WERI-Rb-1 (cell line): ENCODE measurements around the gene CHST11.

Experiments used
- DNase-seq: peaks from one replicate; pipeline ENCODE4 v3.0.0-alpha.2; 2020
- H3K27ac ChIP-seq: fragments of 250-450 bp; sonication (Bioruptor Pico); 2 replicates; pipeline ENCODE4 v1.5.1; 2020; ENCODE audit warnings: mild to moderate bottlenecking, moderate library complexity
- H3K27me3 ChIP-seq: fragments of 250-450 bp; sonication (Bioruptor Pico); 2 replicates; pipeline ENCODE4 v1.5.1; 2021; ENCODE audit warnings: mild to moderate bottlenecking, low read depth, moderate library complexity; ENCODE audit not compliant: insufficient read depth, severe bottlenecking
- H3K36me3 ChIP-seq: fragments of 250-450 bp; sonication (Bioruptor Pico); 2 replicates; pipeline ENCODE4 v1.5.1; 2020; ENCODE audit warnings: mild to moderate bottlenecking, moderate library complexity
- H3K4me3 ChIP-seq: 2 replicates; pipeline ENCODE4 v1.5.1; 2011; ENCODE audit warnings: low read depth, mild to moderate bottlenecking, control low read depth, low read length
- H3K9me3 ChIP-seq: fragments of 250-450 bp; sonication (Bioruptor Pico); 2 replicates; pipeline ENCODE4 v1.5.1; 2021; ENCODE audit warnings: mild to moderate bottlenecking, moderate library complexity; ENCODE audit not compliant: severe bottlenecking
- TF ChIP-seq, protein P1 (sequence below): IDR thresholded peaks from 2 replicates; pipeline ENCODE4 v1.5.1; 2011; ENCODE audit warnings: low read depth, mild to moderate bottlenecking, control low read depth, inconsistent platforms, low read length

The CHST11 gene

DNA sequence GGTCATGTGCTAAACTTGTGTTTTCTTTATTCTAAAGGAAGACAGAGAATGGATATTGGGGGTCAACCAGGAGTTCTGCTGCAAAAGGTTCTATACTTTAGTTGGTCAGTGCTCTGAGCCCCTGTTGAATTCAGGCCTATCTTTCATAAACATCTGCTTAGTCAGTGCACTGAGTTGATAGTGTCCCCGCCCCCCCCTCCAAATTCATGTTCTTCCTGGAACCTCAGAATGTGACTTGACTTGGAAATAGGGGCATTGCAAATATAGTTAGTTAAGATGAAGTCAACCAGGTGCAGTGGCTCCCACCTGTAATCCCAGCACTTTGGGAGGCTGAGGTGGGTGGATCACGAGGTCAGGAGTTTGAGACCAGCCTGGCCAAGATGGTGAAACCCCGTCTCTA is 23.3 kb downstream of the CHST11 start:
- no peak overlapping the region for H3K4me3 ChIP-seq
- DNase-seq, result no peak
- TF ChIP-seq, protein P1, sequence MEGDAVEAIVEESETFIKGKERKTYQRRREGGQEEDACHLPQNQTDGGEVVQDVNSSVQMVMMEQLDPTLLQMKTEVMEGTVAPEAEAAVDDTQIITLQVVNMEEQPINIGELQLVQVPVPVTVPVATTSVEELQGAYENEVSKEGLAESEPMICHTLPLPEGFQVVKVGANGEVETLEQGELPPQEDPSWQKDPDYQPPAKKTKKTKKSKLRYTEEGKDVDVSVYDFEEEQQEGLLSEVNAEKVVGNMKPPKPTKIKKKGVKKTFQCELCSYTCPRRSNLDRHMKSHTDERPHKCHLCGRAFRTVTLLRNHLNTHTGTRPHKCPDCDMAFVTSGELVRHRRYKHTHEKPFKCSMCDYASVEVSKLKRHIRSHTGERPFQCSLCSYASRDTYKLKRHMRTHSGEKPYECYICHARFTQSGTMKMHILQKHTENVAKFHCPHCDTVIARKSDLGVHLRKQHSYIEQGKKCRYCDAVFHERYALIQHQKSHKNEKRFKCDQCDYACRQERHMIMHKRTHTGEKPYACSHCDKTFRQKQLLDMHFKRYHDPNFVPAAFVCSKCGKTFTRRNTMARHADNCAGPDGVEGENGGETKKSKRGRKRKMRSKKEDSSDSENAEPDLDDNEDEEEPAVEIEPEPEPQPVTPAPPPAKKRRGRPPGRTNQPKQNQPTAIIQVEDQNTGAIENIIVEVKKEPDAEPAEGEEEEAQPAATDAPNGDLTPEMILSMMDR, result no peak
- H3K27ac ChIP-seq, result no peak overlapping the region
- no peaks in the 10 kb centered on the region for H3K27me3 ChIP-seq
- no peaks in the 10 kb centered on the region for H3K9me3 ChIP-seq
- no peaks in the 10 kb centered on the region for H3K36me3 ChIP-seq

GRCh38 chr12:104480826-104481440 is 24.2 kb downstream of the CHST11 start:
- Histone ChIP-seq H3K27ac (no peak overlapping the region), H3K4me3 (no peak overlapping the region), H3K9me3 (no peaks in the 10 kb centered on the region), H3K27me3 (no peaks in the 10 kb centered on the region), H3K36me3 (no peaks in the 10 kb centered on the region)
- no peak for DNase-seq
- TF ChIP-seq, protein P1, result no peak

DNA sequence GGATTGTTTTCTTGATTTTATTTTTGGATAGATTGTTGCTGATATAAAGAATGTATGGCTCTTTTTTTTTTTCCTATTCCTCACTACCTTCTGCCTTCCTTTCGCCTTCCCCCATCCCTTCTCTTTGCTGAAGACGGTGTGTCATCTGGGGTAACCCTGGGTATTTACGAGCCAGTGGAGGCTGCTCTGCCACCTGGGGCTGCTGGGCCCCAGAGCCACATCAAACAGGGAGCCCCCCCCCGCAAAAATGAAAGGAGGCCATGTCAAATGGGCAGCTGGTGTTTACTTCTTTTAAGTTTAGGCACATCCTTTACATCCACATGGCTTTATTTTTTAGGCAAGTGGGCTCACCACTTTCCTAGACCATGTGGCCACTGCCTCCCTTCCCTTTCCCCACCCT is 25.4 kb downstream of the CHST11 start:
- no peak for DNase-seq
- no peaks in the 10 kb centered on the region for H3K36me3 ChIP-seq
- H3K27ac ChIP-seq, result no peak overlapping the region
- no peaks in the 10 kb centered on the region for H3K27me3 ChIP-seq
- H3K4me3 ChIP-seq, result no peak overlapping the region
- H3K9me3 ChIP-seq, result no peaks in the 10 kb centered on the region
- TF ChIP-seq, protein P1, result no peak

DNA sequence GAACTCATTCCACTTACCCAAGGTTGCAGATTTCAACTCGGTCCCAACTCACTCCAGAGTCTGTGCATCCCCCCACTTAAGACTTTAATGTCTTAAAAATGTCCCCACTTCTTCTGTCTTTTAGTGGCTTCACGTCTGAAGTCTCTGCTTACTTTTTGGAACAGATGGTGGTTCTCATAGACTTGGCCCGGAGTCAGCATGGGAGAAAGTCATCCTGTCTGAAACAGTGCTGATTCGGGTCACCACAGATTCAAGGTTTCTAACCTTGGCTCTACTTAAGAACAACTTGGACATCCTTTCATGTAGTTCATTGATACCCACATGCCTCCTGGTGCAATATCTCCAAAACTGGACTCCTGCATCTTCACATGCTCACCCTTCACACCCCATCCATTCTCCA is 26.0 kb downstream of the CHST11 start:
- H3K9me3 ChIP-seq, result no peaks in the 10 kb centered on the region
- TF ChIP-seq, protein P1, result no peak
- no peak overlapping the region for H3K27ac ChIP-seq
- H3K27me3 ChIP-seq, result no peaks in the 10 kb centered on the region
- DNase-seq, result no peak
- no peaks in the 10 kb centered on the region for H3K36me3 ChIP-seq
- no peak overlapping the region for H3K4me3 ChIP-seq

GRCh38 chr12:104484079-104484478 is 27.3 kb downstream of the CHST11 start:
- no peak for DNase-seq
- TF ChIP-seq, protein P1, result no peak
- Histone ChIP-seq H3K27me3 (no peaks in the 10 kb centered on the region), H3K36me3 (no peaks in the 10 kb centered on the region), H3K4me3 (no peak overlapping the region), H3K9me3 (no peaks in the 10 kb centered on the region), H3K27ac (no peak overlapping the region)
